Peyer's patch (tissue), 4 donors: Measurements from ENCODE around the gene NODAL.

Source experiments
- POLR2A ChIP-seq, 2 donors: fragments of 450-650 bp; IDR thresholded peaks; one replicate each; pipeline ENCODE4 v1.5.1; 2017; ENCODE audit warnings: antibody characterized with exemption in 2 of 2, mild to moderate bottlenecking in 2 of 2, moderate library complexity in 2 of 2
- TF ChIP-seq, protein P1 (sequence below), 6 experiments: fragments of 450-650 bp in 4 of 6; fragments of 200-600 bp in 2 of 6; sonication (generic) in 1 of 6; IDR thresholded peaks; one replicate each; pipeline ENCODE4 v1.5.1; 2017 to 2019; ENCODE audit warnings: antibody characterized with exemption in 6 of 6, mild to moderate bottlenecking in 3 of 6, moderate library complexity in 1 of 6

DNA sequence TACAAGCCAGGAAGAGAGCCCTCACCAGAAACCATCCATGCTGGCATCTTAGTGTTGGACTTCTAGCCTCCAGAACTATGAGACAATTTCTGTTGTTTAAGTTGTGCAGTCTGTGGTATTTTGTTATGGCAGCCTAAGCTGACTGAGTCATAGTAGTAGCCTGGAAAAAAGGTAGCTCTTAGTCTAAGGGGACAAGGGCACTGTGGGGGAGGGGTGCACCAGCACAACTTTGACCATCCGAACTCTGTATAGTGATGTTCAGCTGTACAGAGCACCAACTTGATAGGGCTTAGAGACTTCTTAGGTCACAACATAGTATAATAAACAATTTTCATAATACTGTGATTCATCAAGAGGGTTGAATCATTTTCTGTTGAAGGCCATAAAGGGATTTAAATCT is 23.3 kb downstream of the NODAL start:
- TF ChIP-seq, protein P1, sequence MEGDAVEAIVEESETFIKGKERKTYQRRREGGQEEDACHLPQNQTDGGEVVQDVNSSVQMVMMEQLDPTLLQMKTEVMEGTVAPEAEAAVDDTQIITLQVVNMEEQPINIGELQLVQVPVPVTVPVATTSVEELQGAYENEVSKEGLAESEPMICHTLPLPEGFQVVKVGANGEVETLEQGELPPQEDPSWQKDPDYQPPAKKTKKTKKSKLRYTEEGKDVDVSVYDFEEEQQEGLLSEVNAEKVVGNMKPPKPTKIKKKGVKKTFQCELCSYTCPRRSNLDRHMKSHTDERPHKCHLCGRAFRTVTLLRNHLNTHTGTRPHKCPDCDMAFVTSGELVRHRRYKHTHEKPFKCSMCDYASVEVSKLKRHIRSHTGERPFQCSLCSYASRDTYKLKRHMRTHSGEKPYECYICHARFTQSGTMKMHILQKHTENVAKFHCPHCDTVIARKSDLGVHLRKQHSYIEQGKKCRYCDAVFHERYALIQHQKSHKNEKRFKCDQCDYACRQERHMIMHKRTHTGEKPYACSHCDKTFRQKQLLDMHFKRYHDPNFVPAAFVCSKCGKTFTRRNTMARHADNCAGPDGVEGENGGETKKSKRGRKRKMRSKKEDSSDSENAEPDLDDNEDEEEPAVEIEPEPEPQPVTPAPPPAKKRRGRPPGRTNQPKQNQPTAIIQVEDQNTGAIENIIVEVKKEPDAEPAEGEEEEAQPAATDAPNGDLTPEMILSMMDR (IDR thresholded peaks at IDR 0.05) = no peak
- TF ChIP-seq POLR2A (IDR thresholded peaks at IDR 0.05) = no peak
